ENCODE measurements around the gene C3orf52. TPM values are rescaled to one million over a fixed set of nuclear protein-coding genes. Genes with fewer than 3 reads are reported as not detected.

C3orf52 gene
- total RNA-seq, 2 experiments from 2014 or later = 2.0 to 3.3 TPM

- Mint-ChIP-seq H3K4me3 (no peak overlapping the region), H3K27ac (peak overlapping the region; percentile 71), H3K4me1 (ENCODE audit: low read depth) (peaks cover 80% of the 10 kb centered on the region), H3K36me3 (ENCODE audit: low read depth) (peaks cover 8% of the 10 kb centered on the region), H3K27me3 (no peaks in the 10 kb centered on the region), H3K9me3 (no peaks in the 10 kb centered on the region)
- CTCF ChIA-PET = interaction anchor here (0.6 to 2.7 kb wide), 4 partner anchors 9 to 174 kb away, joined by 4 to 18 read pairs (median 6); no protein-coding TSS in a partner anchor
- DNase-seq (no peak), ATAC-seq (no peak)
- intact Hi-C loops (cut with micrococcal nuclease) = loop anchor here (10.0 kb wide), 1 partner anchor 165 kb away; the partner anchor contains the start of gene SLC9C1
- no peak for TF ChIP-seq CTCF (IDR thresholded peaks at IDR 0.05)
- POLR2A ChIA-PET = no interaction called here
Observed at GRCh38 chr3:112129925-112130637, 43.9 kb downstream of the C3orf52 start.

GRCh38 chr3:112130638-112130993, 44.4 kb downstream of the C3orf52 start:
- Mint-ChIP-seq H3K4me1 (ENCODE audit: low read depth) (peaks cover 84% of the 10 kb centered on the region), H3K27ac (peak overlapping the region; percentile 71), H3K4me3 (no peak overlapping the region), H3K9me3 (no peaks in the 10 kb centered on the region), H3K27me3 (no peaks in the 10 kb centered on the region), H3K36me3 (ENCODE audit: low read depth) (peaks cover 8% of the 10 kb centered on the region)
- ChIA-PET CTCF (interaction anchor here (1.7 kb wide), 1 partner anchor 19 kb away, joined by 6 read pairs; no protein-coding TSS in a partner anchor), POLR2A (no interaction called here)
- DNase-seq (no peak), ATAC-seq (no peak)
- TF ChIP-seq CTCF (IDR thresholded peaks at IDR 0.05) = no peak
- intact Hi-C loops (cut with micrococcal nuclease) = loop anchor here (10.0 kb wide), 1 partner anchor 164 kb away; the partner anchor contains the start of gene SLC9C1

- Mint-ChIP-seq H3K9me3 (no peaks in the 10 kb centered on the region), H3K36me3 (ENCODE audit: low read depth) (peaks cover 6% of the 10 kb centered on the region), H3K27ac (peak overlapping the region; percentile 64), H3K4me1 (ENCODE audit: low read depth) (peaks cover 85% of the 10 kb centered on the region), H3K4me3 (peak overlapping the region; percentile 56), H3K27me3 (no peaks in the 10 kb centered on the region)
- intact Hi-C loops (cut with micrococcal nuclease) = loop anchor here (10.0 kb wide), 1 partner anchor 164 kb away; the partner anchor contains the start of gene SLC9C1
- CTCF ChIA-PET = interaction anchor here (0.6 to 1.7 kb wide), 2 partner anchors 19 to 774 kb away, joined by 3 to 6 read pairs; no protein-coding TSS in a partner anchor
- POLR2A ChIA-PET = interaction anchor here (0.6 kb wide), 1 partner anchor 197 kb away, joined by 3 read pairs; no protein-coding TSS in a partner anchor
- no peak for TF ChIP-seq CTCF (IDR thresholded peaks at IDR 0.05)
- ATAC-seq (no peak), DNase-seq (no peak)
Observed at GRCh38 chr3:112131111-112131510, 44.9 kb downstream of the C3orf52 start.

- intact Hi-C loops (cut with micrococcal nuclease) = loop anchor here (10.0 kb wide), 1 partner anchor 163 kb away; the partner anchor contains the start of gene SLC9C1
- Mint-ChIP-seq H3K27me3 (no peaks in the 10 kb centered on the region), H3K4me1 (ENCODE audit: low read depth) (peaks cover 83% of the 10 kb centered on the region), H3K9me3 (no peaks in the 10 kb centered on the region), H3K4me3 (peak overlapping the region; percentile 88), H3K27ac (peak overlapping the region; percentile 96), H3K36me3 (ENCODE audit: low read depth) (peaks cover 3% of the 10 kb centered on the region)
- no peak for TF ChIP-seq CTCF (IDR thresholded peaks at IDR 0.05)
- ChIA-PET POLR2A (interaction anchor here (0.9 kb wide), 1 partner anchor 132 kb away, joined by 4 read pairs; no protein-coding TSS in a partner anchor), CTCF (interaction anchor here (1.2 to 2.5 kb wide), 3 partner anchors 15 to 202 kb away, joined by 6 to 9 read pairs (median 6); partner anchors contain the start of gene CD200)
- no peak for DNase-seq
- ATAC-seq = no peak
Observed at GRCh38 chr3:112132088-112132487, 45.9 kb downstream of the C3orf52 start.
